Retinal pigment epithelial cell (primary cell): ENCODE data around the gene DNMT3L.
"Not testable (repeated sequence)": the region's sequence is repeated elsewhere in the genome, so short reads cannot be mapped to it uniquely, and the experiment has no call there.

Experiments used
- DNase-seq: peaks from one replicate; pipeline ENCODE4 v3.0.0-alpha.2; 2010; ENCODE audit warnings: low read depth
- H3K4me3 ChIP-seq: 2 replicates; pipeline ENCODE4 v1.5.1; 2011; ENCODE audit warnings: mild to moderate bottlenecking, low read length, control low read depth, moderate library complexity

Gene DNMT3L

GRCh38 chr21:44241281-44241680, 20.4 kb downstream of the DNMT3L start:
- not testable (repeated sequence) for DNase-seq, H3K4me3 ChIP-seq

GRCh38 chr21:44240842-44241241, 20.9 kb downstream of the DNMT3L start, which contains the start of gene ICOSLG:
TSS of gene ICOSLG (minus strand) at chr21:44240943. CDS start at chr21:44240817, 126 bp downstream.
- not testable (repeated sequence) for H3K4me3 ChIP-seq, DNase-seq

- not testable (repeated sequence) for DNase-seq, H3K4me3 ChIP-seq
These were observed 21.3 kb downstream of the DNMT3L start for GRCh38 chr21:44240353-44240752.

- DNase-seq, H3K4me3 ChIP-seq: not testable (repeated sequence)
These were observed 32.1 kb downstream of the DNMT3L start for GRCh38 chr21:44229561-44229960.

GRCh38 chr21:44228109-44228508, 33.6 kb downstream of the DNMT3L start:
- H3K4me3 ChIP-seq, DNase-seq: not testable (repeated sequence)

- not testable (repeated sequence) for H3K4me3 ChIP-seq, DNase-seq
These were observed 34.1 kb downstream of the DNMT3L start for GRCh38 chr21:44227614-44228013.

GRCh38 chr21:44225605-44226004, 36.1 kb downstream of the DNMT3L start:
- DNase-seq = not testable (repeated sequence)

GRCh38 chr21:44223334-44223733, 38.4 kb downstream of the DNMT3L start:
- H3K4me3 ChIP-seq, DNase-seq: not testable (repeated sequence)

More at GRCh38 chr21:44225605-44226004, 36.1 kb downstream of the DNMT3L start:
- not testable (repeated sequence) for H3K4me3 ChIP-seq

GRCh38 chr21:44220674-44221073, 41.0 kb downstream of the DNMT3L start:
- not testable (repeated sequence) for DNase-seq, H3K4me3 ChIP-seq

GRCh38 chr21:44218461-44218860, 43.2 kb downstream of the DNMT3L start:
- not testable (repeated sequence) for DNase-seq, H3K4me3 ChIP-seq

GRCh38 chr21:44211978-44212377, 49.7 kb downstream of the DNMT3L start:
- not testable (repeated sequence) for DNase-seq, H3K4me3 ChIP-seq

- DNase-seq = not testable (repeated sequence)
These were observed 50.1 kb downstream of the DNMT3L start for GRCh38 chr21:44211574-44211973.

GRCh38 chr21:44207860-44208646, 53.6 kb downstream of the DNMT3L start:
- H3K4me3 ChIP-seq, DNase-seq: not testable (repeated sequence)

More at GRCh38 chr21:44211574-44211973, 50.1 kb downstream of the DNMT3L start:
- not testable (repeated sequence) for H3K4me3 ChIP-seq

- not testable (repeated sequence) for DNase-seq, H3K4me3 ChIP-seq
These were observed 54.7 kb downstream of the DNMT3L start for GRCh38 chr21:44206698-44207676.

GRCh38 chr21:44206187-44206586, 55.5 kb downstream of the DNMT3L start:
- DNase-seq = not testable (repeated sequence)

GRCh38 chr21:44202590-44203299, 59.0 kb downstream of the DNMT3L start:
- not testable (repeated sequence) for H3K4me3 ChIP-seq, DNase-seq

More at GRCh38 chr21:44206187-44206586, 55.5 kb downstream of the DNMT3L start:
- not testable (repeated sequence) for H3K4me3 ChIP-seq

GRCh38 chr21:44199997-44200396, 61.7 kb downstream of the DNMT3L start:
- H3K4me3 ChIP-seq, DNase-seq: not testable (repeated sequence)
